ENCODE results near the gene SIK3.

SIK3 gene

GRCh38 chr11:116972691-116973090, 125.5 kb downstream of the SIK3 start:
- Histone ChIP-seq H3K27ac (ENCODE audit: low read length) (no peak overlapping the region), H3K9me3 (ENCODE audit: control insufficient read depth, insufficient read depth, low read length) (no peaks in the 10 kb centered on the region), H3K36me3 (ENCODE audit: control insufficient read depth, insufficient read depth, low read length) (no peaks in the 10 kb centered on the region), H3K27me3 (ENCODE audit: control insufficient read depth, insufficient read depth, low read length) (no peaks in the 10 kb centered on the region), H3K4me1 (ENCODE audit: control insufficient read depth, insufficient read depth, low read length) (0 out of 2 replicates have a peak, but pooled peaks cover 2% of the 10 kb centered on the region), H3K4me3 (ENCODE audit: low read length) (no peak overlapping the region)
- WGBS (ENCODE audit: insufficient coverage, insufficient read length) = no CpG with 5 or more reads among the region's 4 CpGs
- DNase-seq (ENCODE audit: low read depth, low spot score) = no peak

GRCh38 chr11:116970485-116971292, 127.5 kb downstream of the SIK3 start:
- H3K27ac ChIP-seq (ENCODE audit: low read length) = no peak overlapping the region
- no CpG with 5 or more reads among the region's 6 CpGs for WGBS (ENCODE audit: insufficient coverage, insufficient read length)
- no peaks in the 10 kb centered on the region for H3K4me1 ChIP-seq (ENCODE audit: control insufficient read depth, insufficient read depth, low read length)
- no peaks in the 10 kb centered on the region for H3K27me3 ChIP-seq (ENCODE audit: control insufficient read depth, insufficient read depth, low read length)
- H3K36me3 ChIP-seq (ENCODE audit: control insufficient read depth, insufficient read depth, low read length) = no peaks in the 10 kb centered on the region
- no peak overlapping the region for H3K4me3 ChIP-seq (ENCODE audit: low read length)
- DNase-seq (ENCODE audit: low read depth, low spot score) = no peak
- no peaks in the 10 kb centered on the region for H3K9me3 ChIP-seq (ENCODE audit: control insufficient read depth, insufficient read depth, low read length)

GRCh38 chr11:116969694-116970093, 128.5 kb downstream of the SIK3 start:
- Histone ChIP-seq H3K4me1 (ENCODE audit: control insufficient read depth, insufficient read depth, low read length) (no peaks in the 10 kb centered on the region), H3K36me3 (ENCODE audit: control insufficient read depth, insufficient read depth, low read length) (no peaks in the 10 kb centered on the region), H3K4me3 (ENCODE audit: low read length) (no peak overlapping the region), H3K27me3 (ENCODE audit: control insufficient read depth, insufficient read depth, low read length) (no peaks in the 10 kb centered on the region), H3K9me3 (ENCODE audit: control insufficient read depth, insufficient read depth, low read length) (no peaks in the 10 kb centered on the region), H3K27ac (ENCODE audit: low read length) (no peak overlapping the region)
- no CpG with 5 or more reads among the region's 2 CpGs for WGBS (ENCODE audit: insufficient coverage, insufficient read length)
- DNase-seq (ENCODE audit: low read depth, low spot score) = no peak

- Histone ChIP-seq H3K4me1 (ENCODE audit: control insufficient read depth, insufficient read depth, low read length) (no peaks in the 10 kb centered on the region), H3K4me3 (ENCODE audit: low read length) (no peak overlapping the region), H3K27me3 (ENCODE audit: control insufficient read depth, insufficient read depth, low read length) (no peaks in the 10 kb centered on the region), H3K36me3 (ENCODE audit: control insufficient read depth, insufficient read depth, low read length) (no peaks in the 10 kb centered on the region), H3K27ac (ENCODE audit: low read length) (no peak overlapping the region), H3K9me3 (ENCODE audit: control insufficient read depth, insufficient read depth, low read length) (no peaks in the 10 kb centered on the region)
- DNase-seq (ENCODE audit: low read depth, low spot score) = no peak
- no CpG with 5 or more reads among the region's 4 CpGs for WGBS (ENCODE audit: insufficient coverage, insufficient read length)
These were observed 134.0 kb downstream of the SIK3 start for GRCh38 chr11:116964269-116964668.

- no peak overlapping the region for H3K27ac ChIP-seq (ENCODE audit: low read length)
- H3K4me1 ChIP-seq (ENCODE audit: control insufficient read depth, insufficient read depth, low read length) = no peaks in the 10 kb centered on the region
- no CpG with 5 or more reads among the region's 4 CpGs for WGBS (ENCODE audit: insufficient coverage, insufficient read length)
- H3K36me3 ChIP-seq (ENCODE audit: control insufficient read depth, insufficient read depth, low read length) = no peaks in the 10 kb centered on the region
- no peak for DNase-seq (ENCODE audit: low read depth, low spot score)
- H3K9me3 ChIP-seq (ENCODE audit: control insufficient read depth, insufficient read depth, low read length) = no peaks in the 10 kb centered on the region
- no peaks in the 10 kb centered on the region for H3K27me3 ChIP-seq (ENCODE audit: control insufficient read depth, insufficient read depth, low read length)
- no peak overlapping the region for H3K4me3 ChIP-seq (ENCODE audit: low read length)
These were observed 134.4 kb downstream of the SIK3 start for GRCh38 chr11:116963813-116964212.

- DNase-seq (ENCODE audit: low read depth, low spot score) = no peak
- Histone ChIP-seq H3K27ac (ENCODE audit: low read length) (no peak overlapping the region), H3K4me1 (ENCODE audit: control insufficient read depth, insufficient read depth, low read length) (no peaks in the 10 kb centered on the region), H3K9me3 (ENCODE audit: control insufficient read depth, insufficient read depth, low read length) (no peaks in the 10 kb centered on the region), H3K36me3 (ENCODE audit: control insufficient read depth, insufficient read depth, low read length) (no peaks in the 10 kb centered on the region), H3K4me3 (ENCODE audit: low read length) (no peak overlapping the region), H3K27me3 (ENCODE audit: control insufficient read depth, insufficient read depth, low read length) (no peaks in the 10 kb centered on the region)
- no CpG with 5 or more reads among the region's 4 CpGs for WGBS (ENCODE audit: insufficient coverage, insufficient read length)
These were observed 136.1 kb downstream of the SIK3 start for GRCh38 chr11:116962108-116962507.

GRCh38 chr11:116960930-116961329, 137.3 kb downstream of the SIK3 start:
- Histone ChIP-seq H3K27me3 (ENCODE audit: control insufficient read depth, insufficient read depth, low read length) (no peaks in the 10 kb centered on the region), H3K4me1 (ENCODE audit: control insufficient read depth, insufficient read depth, low read length) (no peaks in the 10 kb centered on the region), H3K36me3 (ENCODE audit: control insufficient read depth, insufficient read depth, low read length) (no peaks in the 10 kb centered on the region), H3K9me3 (ENCODE audit: control insufficient read depth, insufficient read depth, low read length) (no peaks in the 10 kb centered on the region), H3K4me3 (ENCODE audit: low read length) (no peak overlapping the region), H3K27ac (ENCODE audit: low read length) (no peak overlapping the region)
- WGBS (ENCODE audit: insufficient coverage, insufficient read length) = no CpG with 5 or more reads among the region's 3 CpGs
- no peak for DNase-seq (ENCODE audit: low read depth, low spot score)

- Histone ChIP-seq H3K9me3 (ENCODE audit: control insufficient read depth, insufficient read depth, low read length) (no peaks in the 10 kb centered on the region), H3K27me3 (ENCODE audit: control insufficient read depth, insufficient read depth, low read length) (no peaks in the 10 kb centered on the region), H3K4me1 (ENCODE audit: control insufficient read depth, insufficient read depth, low read length) (no peaks in the 10 kb centered on the region), H3K4me3 (ENCODE audit: low read length) (no peak overlapping the region), H3K36me3 (ENCODE audit: control insufficient read depth, insufficient read depth, low read length) (no peaks in the 10 kb centered on the region), H3K27ac (ENCODE audit: low read length) (no peak overlapping the region)
- no peak for DNase-seq (ENCODE audit: low read depth, low spot score)
- WGBS (ENCODE audit: insufficient coverage, insufficient read length) = no CpG with 5 or more reads among the region's 3 CpGs
These were observed 140.0 kb downstream of the SIK3 start for GRCh38 chr11:116958246-116958645.

- Histone ChIP-seq H3K4me3 (ENCODE audit: low read length) (no peak overlapping the region), H3K4me1 (ENCODE audit: control insufficient read depth, insufficient read depth, low read length) (no peaks in the 10 kb centered on the region), H3K9me3 (ENCODE audit: control insufficient read depth, insufficient read depth, low read length) (no peaks in the 10 kb centered on the region), H3K36me3 (ENCODE audit: control insufficient read depth, insufficient read depth, low read length) (no peaks in the 10 kb centered on the region), H3K27me3 (ENCODE audit: control insufficient read depth, insufficient read depth, low read length) (no peaks in the 10 kb centered on the region), H3K27ac (ENCODE audit: low read length) (no peak overlapping the region)
- no peak for DNase-seq (ENCODE audit: low read depth, low spot score)
- no CpG with 5 or more reads among the region's 4 CpGs for WGBS (ENCODE audit: insufficient coverage, insufficient read length)
These were observed 142.3 kb downstream of the SIK3 start for GRCh38 chr11:116955949-116956348.

GRCh38 chr11:116955548-116955947, 142.7 kb downstream of the SIK3 start:
- H3K4me3 ChIP-seq (ENCODE audit: low read length) = no peak overlapping the region
- H3K9me3 ChIP-seq (ENCODE audit: control insufficient read depth, insufficient read depth, low read length) = no peaks in the 10 kb centered on the region
- no CpG with 5 or more reads among the region's 3 CpGs for WGBS (ENCODE audit: insufficient coverage, insufficient read length)

More at GRCh38 chr11:116955548-116955947, 142.7 kb downstream of the SIK3 start:
- DNase-seq (ENCODE audit: low read depth, low spot score) = no peak
- H3K27ac ChIP-seq (ENCODE audit: low read length) = no peak overlapping the region
- H3K4me1 ChIP-seq (ENCODE audit: control insufficient read depth, insufficient read depth, low read length) = no peaks in the 10 kb centered on the region
- H3K36me3 ChIP-seq (ENCODE audit: control insufficient read depth, insufficient read depth, low read length) = no peaks in the 10 kb centered on the region
- H3K27me3 ChIP-seq (ENCODE audit: control insufficient read depth, insufficient read depth, low read length) = no peaks in the 10 kb centered on the region
